Colonic mucosa (tissue), 4 donors: Measurements from ENCODE around the gene ADORA1. TPM values are rescaled to one million over a fixed set of nuclear protein-coding genes. Genes with fewer than 3 reads are reported as not detected.
A peak's percentile ranks its signal among the peaks of the same experiment; 100 is the strongest.

ENCODE experiments used
- DNase-seq: peaks from one replicate; pipeline ENCODE4 v3.0.0-alpha.2; 2020
- H3K27ac ChIP-seq: fragments of 200-600 bp; one replicate; pipeline ENCODE4 v1.8.0; 2021
- H3K27me3 ChIP-seq: fragments of 200-600 bp; one replicate; pipeline ENCODE4 v1.8.0; 2021
- H3K36me3 ChIP-seq: fragments of 200-600 bp; one replicate; pipeline ENCODE4 v1.8.0; 2021
- H3K4me1 ChIP-seq: fragments of 200-600 bp; one replicate; pipeline ENCODE4 v1.8.0; 2021; ENCODE audit warnings: mild to moderate bottlenecking
- H3K4me3 ChIP-seq: fragments of 200-600 bp; one replicate; pipeline ENCODE4 v1.8.0; 2021
- H3K9ac ChIP-seq, 2 donors: one replicate each; pipeline ENCODE4 v1.7.0; 2013; ENCODE audit warnings: control low read depth in 2 of 2, low read depth in 2 of 2, low read length in 2 of 2
- H3K9me3 ChIP-seq: fragments of 200-600 bp; one replicate; pipeline ENCODE4 v1.8.0; 2021
- intact Hi-C: fragments of 100-400 bp; cut with DNase I; formaldehyde crosslinking; loops from one replicate; pipeline ENCODE4 v1.14.1; 2022
- total RNA-seq, 2 donors: library from RNA; stranded (reverse); fragmentation: NEBNext Ultra II Directional in 1 of 2; extraction: Animal tissue kit (Norgen Biotek cat#: 25700) in 1 of 2; gene quantifications; one replicate each; pipeline ENCODE4 v1.2.1, GENCODE V29; 2021
- TF ChIP-seq, protein P1 (sequence below): fragments of 200-600 bp; IDR thresholded peaks from one replicate; pipeline ENCODE4 v1.8.0; 2022; ENCODE audit warnings: antibody characterized with exemption, mild to moderate bottlenecking
- donor health status: healthy.
- donor health status: DM: no; HTN: no; CAD: no.
- donor health status: DM: no; HTN: no; CAD: no.

The ADORA1 gene
- total RNA-seq, 2 donors from 2014 or later, result 0.42 to 1.6 TPM

GRCh38 chr1:203130358-203130985, 2.9 kb downstream of the ADORA1 start:
- DNase-seq, result no peak
- no peak overlapping the region for H3K27ac ChIP-seq
- no peak overlapping the region for H3K4me3 ChIP-seq
- no peak overlapping the region for H3K9ac ChIP-seq
- intact Hi-C loops, result no loop called here
- peaks cover 19% of the 10 kb centered on the region for H3K27me3 ChIP-seq
- H3K4me1 ChIP-seq, result no peaks in the 10 kb centered on the region
- H3K9me3 ChIP-seq, result no peaks in the 10 kb centered on the region
- no peaks in the 10 kb centered on the region for H3K36me3 ChIP-seq
- TF ChIP-seq, protein P1, sequence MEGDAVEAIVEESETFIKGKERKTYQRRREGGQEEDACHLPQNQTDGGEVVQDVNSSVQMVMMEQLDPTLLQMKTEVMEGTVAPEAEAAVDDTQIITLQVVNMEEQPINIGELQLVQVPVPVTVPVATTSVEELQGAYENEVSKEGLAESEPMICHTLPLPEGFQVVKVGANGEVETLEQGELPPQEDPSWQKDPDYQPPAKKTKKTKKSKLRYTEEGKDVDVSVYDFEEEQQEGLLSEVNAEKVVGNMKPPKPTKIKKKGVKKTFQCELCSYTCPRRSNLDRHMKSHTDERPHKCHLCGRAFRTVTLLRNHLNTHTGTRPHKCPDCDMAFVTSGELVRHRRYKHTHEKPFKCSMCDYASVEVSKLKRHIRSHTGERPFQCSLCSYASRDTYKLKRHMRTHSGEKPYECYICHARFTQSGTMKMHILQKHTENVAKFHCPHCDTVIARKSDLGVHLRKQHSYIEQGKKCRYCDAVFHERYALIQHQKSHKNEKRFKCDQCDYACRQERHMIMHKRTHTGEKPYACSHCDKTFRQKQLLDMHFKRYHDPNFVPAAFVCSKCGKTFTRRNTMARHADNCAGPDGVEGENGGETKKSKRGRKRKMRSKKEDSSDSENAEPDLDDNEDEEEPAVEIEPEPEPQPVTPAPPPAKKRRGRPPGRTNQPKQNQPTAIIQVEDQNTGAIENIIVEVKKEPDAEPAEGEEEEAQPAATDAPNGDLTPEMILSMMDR, result no peak

DNA sequence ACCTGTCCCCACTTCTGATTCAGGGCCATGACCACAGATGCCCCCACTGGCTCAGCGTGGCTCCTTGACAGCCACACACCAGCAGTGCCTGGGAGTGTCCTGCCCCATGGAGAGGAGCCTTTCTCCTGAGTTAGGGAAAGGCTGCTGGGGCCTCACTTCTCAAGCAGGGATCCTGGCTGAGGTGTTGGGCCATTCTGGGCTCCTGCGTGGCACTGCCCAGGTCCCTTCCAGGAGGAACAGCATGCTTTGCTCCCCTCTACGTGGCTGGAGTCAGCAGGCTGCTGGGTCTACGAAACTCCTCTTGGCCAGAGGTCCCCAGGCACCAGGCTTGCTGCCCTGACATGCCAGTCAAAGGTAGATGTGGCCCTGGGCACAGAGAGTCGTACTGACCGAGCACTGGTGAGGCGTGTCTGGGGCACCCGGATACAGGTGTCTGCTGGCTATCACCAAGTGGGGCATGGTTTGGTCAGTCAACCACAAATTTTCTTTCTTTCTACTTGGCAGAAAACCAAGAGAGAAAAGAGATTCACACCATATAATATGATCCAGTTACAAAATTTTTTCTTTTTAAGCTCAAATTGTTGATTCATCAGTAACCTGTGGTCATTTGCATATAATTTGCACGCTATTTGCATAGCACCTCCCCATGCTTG, 4.1 kb downstream of the ADORA1 start:
- Histone ChIP-seq H3K4me3 (no peak overlapping the region), H3K9me3 (no peaks in the 10 kb centered on the region), H3K27me3 (peaks cover 17% of the 10 kb centered on the region), H3K9ac (no peak overlapping the region), H3K36me3 (no peaks in the 10 kb centered on the region), H3K27ac (no peak overlapping the region), H3K4me1 (no peaks in the 10 kb centered on the region)
- TF ChIP-seq, protein P1, result no peak
- DNase-seq, result no peak
- intact Hi-C loops, result no loop called here

DNA sequence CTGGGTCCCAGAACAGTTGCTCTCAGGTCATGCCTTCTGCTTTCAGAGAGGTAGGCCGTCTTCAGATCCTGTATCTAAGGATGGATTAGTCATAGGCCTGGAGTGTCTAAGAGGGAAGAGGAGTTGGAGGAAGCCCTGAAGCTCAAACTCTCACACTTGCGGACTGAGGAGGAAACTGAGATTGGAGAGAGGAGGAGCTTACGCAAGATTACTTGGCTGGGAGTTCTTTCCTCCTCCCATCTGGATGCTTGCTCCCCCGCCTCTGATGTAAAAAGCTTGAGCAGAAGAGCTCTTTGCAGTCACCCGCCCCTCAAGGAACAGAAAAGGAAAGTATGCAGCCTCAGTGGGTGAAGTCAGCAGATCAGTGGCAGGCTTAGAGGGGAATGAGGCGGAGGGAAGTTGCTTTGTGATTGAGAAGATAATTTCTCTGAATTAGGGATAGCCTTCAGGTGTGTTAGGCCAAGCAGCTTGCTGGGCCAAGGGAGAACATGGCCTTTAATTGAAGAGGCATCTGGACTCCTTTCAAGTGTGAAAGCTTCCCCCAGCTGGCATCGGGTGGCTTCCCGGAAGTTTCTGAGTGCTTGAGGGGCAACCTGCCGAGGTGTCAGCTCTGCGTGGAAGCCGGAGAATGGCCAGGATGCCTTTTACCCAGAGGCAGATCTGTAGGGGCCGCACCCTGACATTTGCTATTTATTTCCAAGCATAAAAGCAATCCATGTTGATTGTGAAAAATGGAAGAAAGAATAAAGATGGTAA, 6.6 kb downstream of the ADORA1 start:
- H3K4me1 ChIP-seq, result no peaks in the 10 kb centered on the region
- no peaks in the 10 kb centered on the region for H3K27me3 ChIP-seq
- H3K27ac ChIP-seq, result peak overlapping the region; percentile 40
- H3K9ac ChIP-seq, result no peak overlapping the region
- H3K4me3 ChIP-seq, result no peak overlapping the region
- intact Hi-C loops, result no loop called here
- no peaks in the 10 kb centered on the region for H3K9me3 ChIP-seq
- TF ChIP-seq, protein P1, result no peak
- no peaks in the 10 kb centered on the region for H3K36me3 ChIP-seq
- DNase-seq, result no peak

DNA sequence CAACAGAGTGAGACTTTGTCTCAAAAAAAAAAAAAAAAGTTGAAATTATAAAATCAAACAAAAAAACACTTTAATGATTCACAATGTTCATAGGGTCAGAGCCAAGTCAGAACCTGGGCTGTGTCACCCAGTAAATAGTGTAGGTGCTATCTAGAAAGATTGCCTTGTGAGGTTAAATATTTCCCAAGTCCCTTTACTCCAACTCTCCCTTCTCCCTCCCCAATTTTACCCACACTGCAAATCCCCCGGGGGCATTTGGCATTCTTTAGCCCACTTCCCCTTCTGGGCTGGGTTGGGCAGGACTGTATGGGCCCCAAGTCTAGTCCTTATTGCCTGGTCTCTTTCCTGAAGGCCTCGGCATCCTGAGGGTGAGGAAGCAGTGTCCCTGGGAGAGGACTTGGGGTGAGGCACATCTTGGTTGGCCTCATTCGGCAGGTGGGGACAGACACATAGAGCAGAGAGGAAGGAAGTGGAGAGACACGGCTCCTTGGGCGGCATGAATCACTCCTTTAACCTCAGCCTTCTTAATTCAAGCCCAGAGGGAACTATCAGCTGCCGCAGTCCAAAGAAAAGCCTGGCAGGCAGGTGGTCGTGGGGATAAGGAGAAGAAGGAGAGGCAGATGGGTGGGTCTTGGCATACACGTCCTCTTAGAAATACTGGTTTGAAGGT, 8.2 kb downstream of the ADORA1 start:
- intact Hi-C loops, result no loop called here
- TF ChIP-seq, protein P1, result no peak
- Histone ChIP-seq H3K27me3 (no peaks in the 10 kb centered on the region), H3K9me3 (no peaks in the 10 kb centered on the region), H3K4me3 (no peak overlapping the region), H3K9ac (no peak overlapping the region), H3K4me1 (no peaks in the 10 kb centered on the region), H3K36me3 (no peaks in the 10 kb centered on the region), H3K27ac (no peak overlapping the region)
- DNase-seq, result no peak

GRCh38 chr1:203136409-203137042, 9.0 kb downstream of the ADORA1 start:
- TF ChIP-seq, protein P1, result no peak
- no peaks in the 10 kb centered on the region for H3K9me3 ChIP-seq
- intact Hi-C loops, result no loop called here
- DNase-seq, result no peak
- no peaks in the 10 kb centered on the region for H3K27me3 ChIP-seq
- H3K36me3 ChIP-seq, result no peaks in the 10 kb centered on the region
- H3K4me3 ChIP-seq, result no peak overlapping the region
- H3K27ac ChIP-seq, result no peak overlapping the region
- H3K9ac ChIP-seq, result no peak overlapping the region
- H3K4me1 ChIP-seq, result no peaks in the 10 kb centered on the region
